Measurements from ENCODE around the gene ABCA10. TPM values are rescaled to one million over a fixed set of nuclear protein-coding genes. Genes with fewer than 3 reads are reported as not detected.
A peak's percentile ranks its signal among the peaks of the same experiment; 100 is the strongest.

Gene ABCA10
- total and polyA plus RNA-seq, 2 of the 13 experiments (the other 11 are each of a cell fraction or from before 2014, with no cell fraction given): 0.02 to 0.08 TPM

DNA sequence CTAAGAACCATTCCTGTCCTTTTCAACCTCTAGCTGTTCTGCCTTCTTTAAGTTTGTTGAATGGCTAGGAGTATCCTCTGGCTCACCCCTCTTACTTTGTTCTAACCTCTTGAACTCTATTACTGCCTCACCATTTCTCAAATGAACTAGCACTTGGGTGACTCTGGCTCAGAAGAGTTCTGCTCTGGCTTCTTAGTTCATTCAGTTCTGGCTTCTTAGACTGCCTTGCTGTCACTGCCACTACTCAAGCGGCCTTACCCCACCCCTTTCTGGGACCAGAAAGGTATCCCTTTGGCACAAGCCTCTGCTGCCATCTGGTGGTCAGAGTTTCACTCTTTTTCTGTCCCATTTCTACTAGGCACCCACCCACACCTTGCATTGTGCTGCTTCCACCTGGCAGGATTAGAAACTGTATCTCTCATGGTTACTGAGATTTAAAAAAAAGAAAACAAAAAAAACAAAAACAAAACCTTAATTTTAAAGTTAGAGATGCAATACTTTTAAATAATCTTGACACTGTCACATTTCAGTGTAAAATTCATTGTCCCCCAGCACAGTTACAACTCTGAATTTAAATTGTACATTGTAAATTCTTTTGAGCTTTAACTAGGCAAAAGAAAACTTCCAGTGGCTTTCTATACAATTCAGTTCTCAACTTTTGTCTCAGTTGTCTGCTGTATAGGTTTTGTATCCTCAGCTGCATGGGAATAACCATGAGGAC lies 6.9 kb upstream of the ABCA10 start (continued):
- TF ChIP-seq RAD51 (IDR thresholded peaks at IDR 0.05; ENCODE audit: borderline replicate concordance): no peak
- TF ChIP-seq ATAD3A (CRISPR knock-in tag; IDR thresholded peaks at IDR 0.05): no peak
- TF ChIP-seq KDM2A (CRISPR knock-in tag; IDR thresholded peaks at IDR 0.05; ENCODE audit: borderline replicate concordance, low read depth): peak; percentile 55; the same call in 1 of the 2 replicates
- TF ChIP-seq, protein P1, sequence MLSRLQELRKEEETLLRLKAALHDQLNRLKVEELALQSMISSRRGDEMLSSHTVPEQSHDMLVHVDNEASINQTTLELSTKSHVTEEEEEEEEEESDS (CRISPR knock-in tag; IDR thresholded peaks at IDR 0.05; ENCODE audit: borderline replicate concordance): 0 out of 2 replicates have a peak, but pooled peaks have one; percentile 64
- TF ChIP-seq NR2F2 (IDR thresholded peaks at IDR 0.05; ENCODE audit: borderline replicate concordance, low read depth): no peak
- TF ChIP-seq CCDC6 (CRISPR knock-in tag; IDR thresholded peaks at IDR 0.05): peak; percentile 80
- no peak for TF ChIP-seq ZNF326 (CRISPR knock-in tag; IDR thresholded peaks at IDR 0.05; ENCODE audit: borderline replicate concordance)
- no peak for TF ChIP-seq PAF1 (CRISPR knock-in tag; IDR thresholded peaks at IDR 0.05)
- no peak for TF ChIP-seq ZNF17 (CRISPR knock-in tag; IDR thresholded peaks at IDR 0.05)
- TF ChIP-seq, protein P2, sequence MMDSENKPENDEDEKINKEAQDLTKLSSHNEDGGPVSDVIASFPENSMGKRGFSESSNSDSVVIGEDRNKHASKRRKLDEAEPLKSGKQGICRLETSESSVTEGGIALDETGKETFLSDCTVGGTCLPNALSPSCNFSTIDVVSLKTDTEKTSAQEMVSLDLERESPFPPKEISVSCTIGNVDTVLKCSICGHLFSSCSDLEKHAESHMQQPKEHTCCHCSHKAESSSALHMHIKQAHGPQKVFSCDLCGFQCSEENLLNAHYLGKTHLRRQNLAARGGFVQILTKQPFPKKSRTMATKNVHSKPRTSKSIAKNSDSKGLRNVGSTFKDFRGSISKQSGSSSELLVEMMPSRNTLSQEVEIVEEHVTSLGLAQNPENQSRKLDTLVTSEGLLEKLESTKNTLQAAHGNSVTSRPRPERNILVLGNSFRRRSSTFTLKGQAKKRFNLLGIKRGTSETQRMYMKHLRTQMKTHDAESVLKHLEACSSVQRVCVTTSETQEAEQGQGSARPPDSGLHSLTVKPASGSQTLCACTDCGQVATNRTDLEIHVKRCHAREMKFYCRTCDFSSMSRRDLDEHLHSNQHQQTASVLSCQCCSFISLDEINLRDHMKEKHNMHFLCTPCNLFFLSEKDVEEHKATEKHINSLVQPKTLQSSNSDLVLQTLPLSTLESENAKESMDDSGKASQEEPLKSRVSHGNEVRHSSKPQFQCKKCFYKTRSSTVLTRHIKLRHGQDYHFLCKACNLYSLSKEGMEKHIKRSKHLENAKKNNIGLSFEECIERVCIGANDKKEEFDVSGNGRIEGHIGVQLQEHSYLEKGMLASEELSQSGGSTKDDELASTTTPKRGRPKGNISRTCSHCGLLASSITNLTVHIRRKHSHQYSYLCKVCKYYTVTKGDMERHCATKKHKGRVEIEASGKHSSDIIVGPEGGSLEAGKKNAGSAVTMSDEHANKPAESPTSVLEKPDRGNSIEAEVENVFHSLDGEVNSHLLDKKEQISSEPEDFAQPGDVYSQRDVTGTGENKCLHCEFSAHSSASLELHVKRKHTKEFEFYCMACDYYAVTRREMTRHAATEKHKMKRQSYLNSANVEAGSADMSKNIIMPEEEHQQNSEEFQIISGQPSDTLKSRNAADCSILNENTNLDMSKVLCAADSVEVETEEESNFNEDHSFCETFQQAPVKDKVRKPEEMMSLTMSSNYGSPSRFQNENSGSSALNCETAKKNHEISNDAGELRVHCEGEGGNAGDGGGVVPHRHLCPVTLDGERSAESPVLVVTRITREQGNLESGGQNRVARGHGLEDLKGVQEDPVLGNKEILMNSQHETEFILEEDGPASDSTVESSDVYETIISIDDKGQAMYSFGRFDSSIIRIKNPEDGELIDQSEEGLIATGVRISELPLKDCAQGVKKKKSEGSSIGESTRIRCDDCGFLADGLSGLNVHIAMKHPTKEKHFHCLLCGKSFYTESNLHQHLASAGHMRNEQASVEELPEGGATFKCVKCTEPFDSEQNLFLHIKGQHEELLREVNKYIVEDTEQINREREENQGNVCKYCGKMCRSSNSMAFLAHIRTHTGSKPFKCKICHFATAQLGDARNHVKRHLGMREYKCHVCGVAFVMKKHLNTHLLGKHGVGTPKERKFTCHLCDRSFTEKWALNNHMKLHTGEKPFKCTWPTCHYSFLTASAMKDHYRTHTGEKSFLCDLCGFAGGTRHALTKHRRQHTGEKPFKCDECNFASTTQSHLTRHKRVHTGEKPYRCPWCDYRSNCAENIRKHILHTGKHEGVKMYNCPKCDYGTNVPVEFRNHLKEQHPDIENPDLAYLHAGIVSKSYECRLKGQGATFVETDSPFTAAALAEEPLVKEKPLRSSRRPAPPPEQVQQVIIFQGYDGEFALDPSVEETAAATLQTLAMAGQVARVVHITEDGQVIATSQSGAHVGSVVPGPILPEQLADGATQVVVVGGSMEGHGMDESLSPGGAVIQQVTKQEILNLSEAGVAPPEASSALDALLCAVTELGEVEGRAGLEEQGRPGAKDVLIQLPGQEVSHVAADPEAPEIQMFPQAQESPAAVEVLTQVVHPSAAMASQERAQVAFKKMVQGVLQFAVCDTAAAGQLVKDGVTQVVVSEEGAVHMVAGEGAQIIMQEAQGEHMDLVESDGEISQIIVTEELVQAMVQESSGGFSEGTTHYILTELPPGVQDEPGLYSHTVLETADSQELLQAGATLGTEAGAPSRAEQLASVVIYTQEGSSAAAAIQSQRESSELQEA (CRISPR knock-in tag; IDR thresholded peaks at IDR 0.05; ENCODE audit: not compliant biosample characterization): no peak
- TF ChIP-seq TCF12 (IDR thresholded peaks at IDR 0.05): no peak
- no peak for TF ChIP-seq TCF12 (CRISPR knock-in tag; IDR thresholded peaks at IDR 0.05)
- TF ChIP-seq BRD4 (CRISPR knock-in tag; IDR thresholded peaks at IDR 0.05): no peak
- TF ChIP-seq BCL6 (CRISPR knock-in tag; IDR thresholded peaks at IDR 0.05): no peak
- TF ChIP-seq ZNF30 (CRISPR knock-in tag; IDR thresholded peaks at IDR 0.05): no peak
- no peak for TF ChIP-seq POLR2AphosphoS2 (IDR thresholded peaks at IDR 0.05; ENCODE audit: low read depth, low read length)
- peak; percentile 62; the same call in 1 of the 2 replicates for TF ChIP-seq ZNF335 (CRISPR knock-in tag; IDR thresholded peaks at IDR 0.05)
- no peak for TF ChIP-seq HCFC1 (IDR thresholded peaks at IDR 0.05; ENCODE audit: low read depth, low read length)
- TF ChIP-seq ZNF441 (CRISPR knock-in tag; IDR thresholded peaks at IDR 0.05; ENCODE audit: borderline replicate concordance): 0 out of 2 replicates have a peak, but pooled peaks have one; percentile 67
- TF ChIP-seq MAF1 (CRISPR knock-in tag; IDR thresholded peaks at IDR 0.05; ENCODE audit: borderline replicate concordance): no peak
- peak; percentile 89 for TF ChIP-seq ZMYM4 (CRISPR knock-in tag; IDR thresholded peaks at IDR 0.05)
- TF ChIP-seq HOXA7 (CRISPR knock-in tag; IDR thresholded peaks at IDR 0.05): no peak
